Measurements from ENCODE around the gene ACAT2. TPM values are rescaled to one million over a fixed set of nuclear protein-coding genes. Genes with fewer than 3 reads are reported as not detected.
"Not testable (repeated sequence)": the region's sequence is repeated elsewhere in the genome, so short reads cannot be mapped to it uniquely, and the experiment has no call there.

ACAT2 gene
- total RNA-seq, 1 donor = 115 TPM

DNA sequence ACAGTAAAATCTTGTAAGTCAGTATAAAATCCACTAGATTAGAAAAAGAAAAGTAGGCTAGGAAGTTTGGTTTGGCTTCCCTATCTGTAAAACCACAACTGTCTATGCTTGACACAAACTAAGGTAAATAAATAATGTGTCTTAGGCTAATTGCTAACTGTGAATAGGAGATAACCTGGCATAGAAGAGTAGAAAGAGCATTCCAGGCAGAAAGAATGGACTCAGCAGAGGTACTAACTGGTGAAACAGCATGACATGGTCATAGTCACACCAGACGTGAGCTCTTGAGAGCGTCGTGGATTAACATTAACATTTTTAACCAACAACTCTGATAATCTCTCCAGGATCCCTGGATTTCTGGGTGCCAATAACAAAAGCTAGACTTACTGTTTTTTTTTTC, 43.2 kb upstream of the ACAT2 start:
- DNase-seq (ENCODE audit: low read depth) = peak; percentile 14
- no peak for TF ChIP-seq CTCF (IDR thresholded peaks at IDR 0.05; ENCODE audit: insufficient read depth, low read depth, low read length)
- H3K4me3 ChIP-seq (ENCODE audit: low read depth, low read length) = no peak overlapping the region

GRCh38 chr6:159719287-159719686, 42.6 kb upstream of the ACAT2 start:
- peak; percentile 15 for DNase-seq (ENCODE audit: low read depth)
- no peak for TF ChIP-seq CTCF (IDR thresholded peaks at IDR 0.05; ENCODE audit: insufficient read depth, low read depth, low read length)
- H3K4me3 ChIP-seq (ENCODE audit: low read depth, low read length) = no peak overlapping the region

GRCh38 chr6:159720708-159721107, 41.1 kb upstream of the ACAT2 start:
- TF ChIP-seq CTCF (IDR thresholded peaks at IDR 0.05; ENCODE audit: insufficient read depth, low read depth, low read length) = peak; percentile 47
- peak; percentile 34 for DNase-seq (ENCODE audit: low read depth)
- no peak overlapping the region for H3K4me3 ChIP-seq (ENCODE audit: low read depth, low read length)

GRCh38 chr6:159721981-159722380, 39.9 kb upstream of the ACAT2 start:
- H3K4me3 ChIP-seq (ENCODE audit: low read depth, low read length); DNase-seq (ENCODE audit: low read depth): not testable (repeated sequence)

DNA sequence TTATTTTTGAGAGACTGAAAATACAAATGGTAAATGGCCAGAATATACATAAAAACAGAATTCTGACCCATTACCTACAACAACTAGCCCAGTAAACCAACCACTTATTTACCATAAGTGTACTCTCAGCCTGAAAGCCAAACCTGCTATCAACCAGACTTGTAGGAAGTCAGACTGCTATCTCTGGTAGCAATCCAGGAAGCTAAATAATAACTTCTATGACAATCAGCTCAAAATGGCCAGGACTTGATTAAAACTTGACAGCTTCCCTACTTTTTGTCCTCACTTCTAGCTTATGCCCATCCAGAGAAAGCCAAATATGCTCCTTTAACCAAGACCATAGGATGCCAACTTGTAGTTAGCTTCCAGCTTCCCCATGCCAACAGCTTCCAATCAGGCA, 39.2 kb upstream of the ACAT2 start:
- DNase-seq (ENCODE audit: low read depth) = no peak
- H3K4me3 ChIP-seq (ENCODE audit: low read depth, low read length) = no peak overlapping the region
- TF ChIP-seq CTCF (IDR thresholded peaks at IDR 0.05; ENCODE audit: insufficient read depth, low read depth, low read length) = no peak

- no peak for DNase-seq (ENCODE audit: low read depth)
- no peak overlapping the region for H3K4me3 ChIP-seq (ENCODE audit: low read depth, low read length)
- TF ChIP-seq CTCF (IDR thresholded peaks at IDR 0.05; ENCODE audit: insufficient read depth, low read depth, low read length) = no peak
These were observed 38.6 kb upstream of the ACAT2 start for GRCh38 chr6:159723259-159723658.

- H3K4me3 ChIP-seq (ENCODE audit: low read depth, low read length) = no peak overlapping the region
- DNase-seq (ENCODE audit: low read depth) = no peak
- no peak for TF ChIP-seq CTCF (IDR thresholded peaks at IDR 0.05; ENCODE audit: insufficient read depth, low read depth, low read length)
These were observed 37.1 kb upstream of the ACAT2 start for GRCh38 chr6:159724778-159725177.

- H3K4me3 ChIP-seq (ENCODE audit: low read depth, low read length); DNase-seq (ENCODE audit: low read depth): not testable (repeated sequence)
These were observed 36.6 kb upstream of the ACAT2 start for GRCh38 chr6:159725208-159725607.
